Activated naive CD4-positive, alpha-beta T cell treated with anti-CD3 and anti-CD28 coated beads, Interleukin-2, amount 50 U/mL, for 72 hours (primary cell): Measurements from ENCODE around the gene CACNA1G. TPM values are rescaled to one million over a fixed set of nuclear protein-coding genes. Genes with fewer than 3 reads are reported as not detected.

Experiments
- ATAC-seq, 2 donors: fragments of 150-1000 bp; cut with Tn5 transposase; 2 replicates each; pipeline ENCODE4 v1.10.0; 2021; ENCODE audit warnings: mild to moderate bottlenecking in 2 of 2, moderate library complexity in 2 of 2
- DNase-seq, 2 donors: peaks; one replicate each; pipeline ENCODE4 v3.0.0; 2021 to 2022; ENCODE audit warnings: low spot score in 2 of 2
- H3K27ac Mint-ChIP-seq, 2 donors: one replicate each; pipeline ENCODE4 v1.8.0; 2022; ENCODE audit warnings: mild to moderate bottlenecking in 2 of 2, mixed read lengths in 2 of 2
- H3K36me3 Mint-ChIP-seq, 2 donors: one replicate each; pipeline ENCODE4 v1.8.0; 2022; ENCODE audit warnings: mixed read lengths in 2 of 2
- H3K9me3 Mint-ChIP-seq, 2 donors: one replicate each; pipeline ENCODE4 v1.8.0; 2022; ENCODE audit warnings: mixed read lengths in 2 of 2
- total RNA-seq, 2 donors: library from RNA; stranded (reverse); gene quantifications; one replicate each; pipeline ENCODE4 v1.2.3, GENCODE V29; 2022

CACNA1G gene
- total RNA-seq: under 1 TPM in 1 of 2 donors, not detected in 1; 0.14 TPM

GRCh38 chr17:50560185-50560824, at the start of gene CACNA1G:
Gene CACNA1G (plus strand): TSS chr17:50560715. CDS start chr17:50561460, 745 bp downstream.
- no peak within 1 kb of the TSS for H3K27ac Mint-ChIP-seq
- ATAC-seq: peak; percentile 86 to 94
- no peaks in the 10 kb centered on the region for H3K36me3 Mint-ChIP-seq
- DNase-seq: peak; percentile 80 to 93
- H3K9me3 Mint-ChIP-seq: no peaks in the 10 kb centered on the region

- ATAC-seq: peak; percentile 88 to 90
- peak in 1 of 2 donors; percentile 63 for DNase-seq
- Mint-ChIP-seq H3K9me3 (no peaks in the 10 kb centered on the region), H3K36me3 (no peaks in the 10 kb centered on the region), H3K27ac (peak overlapping the region; percentile 83 to 84)
Measured at GRCh38 chr17:50511058-50511457, 49.5 kb upstream of the CACNA1G start.

DNA sequence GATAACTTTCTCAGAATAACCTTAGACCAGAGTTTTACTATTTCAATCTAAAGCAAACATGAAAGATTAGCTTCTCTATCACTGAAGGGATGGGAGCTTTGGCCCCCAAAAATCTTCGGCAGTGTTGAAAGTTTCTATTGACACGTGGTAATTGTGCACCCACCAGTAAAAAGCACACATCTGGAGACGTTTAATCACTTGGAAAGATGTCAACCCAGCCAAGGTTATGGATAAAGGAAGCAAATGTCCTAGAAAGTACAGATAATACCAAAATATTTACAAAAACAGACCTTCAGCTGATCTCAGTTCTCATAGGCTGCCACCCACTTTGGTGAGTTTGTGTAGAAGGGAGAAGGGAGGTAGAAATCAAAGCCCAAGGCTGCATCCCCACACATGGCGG, 47.0 kb upstream of the CACNA1G start:
- no peaks in the 10 kb centered on the region for H3K9me3 Mint-ChIP-seq
- no peak for ATAC-seq
- no peaks in the 10 kb centered on the region for H3K36me3 Mint-ChIP-seq
- H3K27ac Mint-ChIP-seq: no peak overlapping the region
- no peak for DNase-seq

DNA sequence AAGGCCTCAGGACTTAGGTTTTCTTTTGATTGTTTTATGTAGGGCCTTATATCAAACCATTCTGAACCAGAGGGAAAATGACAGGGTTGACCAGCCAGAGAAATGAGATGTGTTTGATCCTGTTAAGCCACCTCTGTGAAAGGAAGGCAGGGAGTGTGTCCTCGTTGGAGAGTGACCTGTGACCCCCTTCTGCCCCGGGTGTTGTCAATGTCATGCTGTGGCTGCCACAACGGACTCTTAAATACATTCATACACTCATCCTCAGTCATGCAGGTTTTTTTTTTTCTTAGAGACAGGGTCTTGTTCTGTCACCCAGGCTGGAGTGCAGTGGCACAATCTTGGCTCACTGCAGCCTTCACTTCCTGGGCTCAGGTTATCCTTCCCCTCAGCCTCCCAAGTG, 46.1 kb upstream of the CACNA1G start:
- no peak for DNase-seq
- no peaks in the 10 kb centered on the region for H3K36me3 Mint-ChIP-seq
- ATAC-seq: no peak
- H3K27ac Mint-ChIP-seq: no peak overlapping the region
- H3K9me3 Mint-ChIP-seq: no peaks in the 10 kb centered on the region

- Mint-ChIP-seq H3K27ac (no peak overlapping the region), H3K36me3 (no peaks in the 10 kb centered on the region), H3K9me3 (no peaks in the 10 kb centered on the region)
- DNase-seq (no peak), ATAC-seq (no peak)
Measured at GRCh38 chr17:50514936-50515702, 45.4 kb upstream of the CACNA1G start.

GRCh38 chr17:50517011-50517410, 43.5 kb upstream of the CACNA1G start:
- H3K27ac Mint-ChIP-seq: peak overlapping the region in 1 of 2 donors; percentile 15
- no peaks in the 10 kb centered on the region for H3K9me3 Mint-ChIP-seq
- H3K36me3 Mint-ChIP-seq: no peaks in the 10 kb centered on the region
- DNase-seq (no peak), ATAC-seq (no peak)

DNA sequence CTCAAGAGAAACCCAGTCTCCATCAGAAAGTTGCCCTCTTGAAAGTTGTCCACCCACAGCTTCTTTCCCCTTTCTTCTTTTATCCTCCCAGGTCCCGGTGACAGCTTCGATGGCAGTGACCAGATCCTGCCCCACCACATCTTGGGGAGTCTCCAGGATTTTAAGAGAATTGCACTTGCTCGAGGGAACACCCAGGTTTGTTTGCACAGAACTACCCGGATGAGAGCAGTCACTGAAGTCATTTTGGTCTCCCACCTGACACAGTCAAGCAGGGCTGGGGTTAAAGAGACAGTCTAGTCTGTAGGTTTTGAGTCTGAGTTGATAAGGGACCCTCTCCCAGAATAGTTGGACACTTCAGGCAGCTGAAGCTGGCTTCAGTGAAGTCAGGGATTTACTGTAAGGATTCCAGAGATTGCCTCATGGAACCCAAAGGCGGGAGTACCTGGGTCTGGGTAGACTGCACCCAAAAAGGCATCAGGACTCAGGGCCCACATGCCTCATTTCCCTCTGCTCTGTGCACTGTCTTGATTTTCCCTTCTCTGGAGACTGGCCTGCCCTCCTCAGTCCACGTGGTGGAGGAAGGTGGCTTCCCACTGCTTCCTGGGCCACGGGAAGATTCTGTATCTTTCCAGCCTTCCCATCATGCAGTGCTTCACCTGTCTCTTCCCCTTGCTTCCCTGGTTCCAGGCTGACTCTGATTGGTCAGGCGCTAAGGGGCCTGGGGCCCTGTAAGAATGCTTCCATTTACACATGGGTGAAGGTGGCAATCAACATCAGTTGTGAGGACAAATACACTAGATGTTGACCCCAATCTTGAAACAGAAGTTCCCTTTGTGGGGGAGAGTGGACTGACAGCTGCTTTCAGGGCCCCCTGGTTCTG, 42.8 kb upstream of the CACNA1G start:
- DNase-seq: no peak
- Mint-ChIP-seq H3K36me3 (no peaks in the 10 kb centered on the region), H3K9me3 (no peaks in the 10 kb centered on the region), H3K27ac (no peak overlapping the region)
- ATAC-seq: no peak

- Mint-ChIP-seq H3K27ac (peak overlapping the region in 1 of 2 donors; percentile 67), H3K36me3 (no peaks in the 10 kb centered on the region)
- no peak for ATAC-seq
Measured at GRCh38 chr17:50518384-50519023, 42.0 kb upstream of the CACNA1G start.

GRCh38 chr17:50519141-50519834, 41.2 kb upstream of the CACNA1G start:
- DNase-seq (no peak), ATAC-seq (no peak)
- Mint-ChIP-seq H3K9me3 (no peaks in the 10 kb centered on the region), H3K27ac (no peak overlapping the region), H3K36me3 (no peaks in the 10 kb centered on the region)

More at GRCh38 chr17:50518384-50519023, 42.0 kb upstream of the CACNA1G start:
- no peak for DNase-seq
- H3K9me3 Mint-ChIP-seq: no peaks in the 10 kb centered on the region

GRCh38 chr17:50520483-50520882, 40.0 kb upstream of the CACNA1G start:
- H3K9me3 Mint-ChIP-seq: no peaks in the 10 kb centered on the region
- DNase-seq (no peak), ATAC-seq (no peak)
- H3K36me3 Mint-ChIP-seq: no peaks in the 10 kb centered on the region
- H3K27ac Mint-ChIP-seq: no peak overlapping the region

DNA sequence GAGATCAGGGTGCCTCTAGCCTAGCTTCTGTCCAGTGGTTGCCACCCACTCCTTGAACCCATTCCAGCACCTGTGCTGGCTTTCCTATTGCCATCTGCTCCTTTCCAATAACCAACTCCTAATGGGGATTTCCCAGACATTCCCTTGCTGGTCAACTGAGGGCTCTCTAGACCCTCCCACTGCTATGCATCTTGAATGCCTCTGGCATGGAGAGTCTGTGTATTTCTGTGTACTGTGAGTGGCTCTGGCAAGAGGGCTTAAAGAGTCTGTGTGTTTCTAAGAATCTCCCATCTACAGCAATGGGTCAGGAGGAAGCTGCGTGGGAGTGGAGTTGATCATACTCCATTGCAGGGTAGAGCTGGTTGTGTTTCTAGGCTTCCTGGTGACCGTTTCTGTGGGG, 39.0 kb upstream of the CACNA1G start:
- no peak overlapping the region for H3K27ac Mint-ChIP-seq
- H3K9me3 Mint-ChIP-seq: no peaks in the 10 kb centered on the region
- DNase-seq: no peak

GRCh38 chr17:50522766-50523165, 37.7 kb upstream of the CACNA1G start:
- Mint-ChIP-seq H3K9me3 (no peaks in the 10 kb centered on the region), H3K27ac (no peak overlapping the region), H3K36me3 (no peaks in the 10 kb centered on the region)
- ATAC-seq (no peak), DNase-seq (no peak)

More for the DNA sequence above, 39.0 kb upstream of the CACNA1G start:
- ATAC-seq: no peak
- H3K36me3 Mint-ChIP-seq: no peaks in the 10 kb centered on the region

- Mint-ChIP-seq H3K36me3 (no peaks in the 10 kb centered on the region), H3K27ac (no peak overlapping the region), H3K9me3 (no peaks in the 10 kb centered on the region)
- DNase-seq (no peak), ATAC-seq (no peak)
Measured at GRCh38 chr17:50523208-50523607, 37.3 kb upstream of the CACNA1G start.

DNA sequence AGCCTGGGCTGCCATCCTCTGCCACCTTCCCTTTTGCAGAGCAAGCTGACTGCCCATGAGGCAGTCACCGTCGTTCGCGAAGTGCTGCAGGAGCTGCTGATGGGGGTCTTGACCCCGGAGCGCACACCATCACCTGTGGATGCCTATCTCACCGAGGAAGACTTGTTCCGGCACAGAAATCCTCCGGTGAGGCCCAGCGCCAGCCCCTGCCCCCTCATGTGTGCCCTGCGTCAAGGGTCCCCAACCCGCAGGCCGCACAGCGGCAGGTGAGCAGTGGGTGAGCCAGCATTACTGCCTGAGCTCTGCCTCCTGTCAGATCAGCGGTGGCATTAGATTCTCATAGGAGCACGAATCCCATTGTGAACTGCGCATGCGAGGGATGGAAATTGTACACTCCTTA, 35.7 kb upstream of the CACNA1G start:
- DNase-seq (no peak), ATAC-seq (no peak)
- Mint-ChIP-seq H3K36me3 (no peaks in the 10 kb centered on the region), H3K27ac (no peak overlapping the region), H3K9me3 (no peaks in the 10 kb centered on the region)

DNA sequence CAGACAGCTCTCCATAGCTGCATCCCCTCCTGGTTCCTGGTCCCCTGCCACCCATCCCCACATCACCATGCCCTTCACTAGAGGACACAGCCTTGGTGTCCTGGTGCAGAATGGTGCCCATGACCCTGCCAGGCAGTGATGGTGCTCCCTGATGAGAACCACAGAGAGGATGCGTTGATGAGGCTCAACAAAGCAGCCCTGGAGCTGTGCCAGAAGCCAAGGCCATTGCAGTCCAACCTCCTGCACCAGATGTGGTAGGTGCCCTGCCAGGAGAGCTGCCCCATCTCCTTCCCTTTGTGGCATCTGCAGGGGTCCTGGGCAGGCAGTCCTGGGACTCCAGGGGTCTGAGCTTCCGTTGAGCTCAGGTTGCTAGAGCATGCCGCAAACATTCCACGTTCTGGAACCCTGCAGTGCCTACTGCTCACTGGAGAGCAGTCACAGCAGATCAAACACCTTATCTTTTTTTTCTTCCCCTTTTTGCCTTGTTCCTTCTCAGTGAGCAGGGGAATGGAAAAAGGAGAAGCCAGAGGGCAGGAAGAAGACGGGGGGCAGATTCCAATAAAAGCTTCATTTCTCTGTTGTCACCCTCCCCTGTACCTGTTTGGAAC, 33.3 kb upstream of the CACNA1G start:
- ATAC-seq: no peak

More for the DNA sequence above, 33.3 kb upstream of the CACNA1G start:
- no peaks in the 10 kb centered on the region for H3K36me3 Mint-ChIP-seq
- no peak for DNase-seq
- no peak overlapping the region for H3K27ac Mint-ChIP-seq
- H3K9me3 Mint-ChIP-seq: no peaks in the 10 kb centered on the region
